Activated CD8-positive, alpha-beta memory T cell treated with anti-CD3 and anti-CD28 coated beads, Interleukin-2, amount 50 U/mL, for 48 hours (primary cell): ENCODE results near the gene CCDC183.
"Not testable (repeated sequence)": the region's sequence is repeated elsewhere in the genome, so short reads cannot be mapped to it uniquely, and the experiment has no call there.

Experiments used
- DNase-seq: peaks from one replicate; pipeline ENCODE4 v3.0.0-alpha.2; 2020

The CCDC183 gene

DNA sequence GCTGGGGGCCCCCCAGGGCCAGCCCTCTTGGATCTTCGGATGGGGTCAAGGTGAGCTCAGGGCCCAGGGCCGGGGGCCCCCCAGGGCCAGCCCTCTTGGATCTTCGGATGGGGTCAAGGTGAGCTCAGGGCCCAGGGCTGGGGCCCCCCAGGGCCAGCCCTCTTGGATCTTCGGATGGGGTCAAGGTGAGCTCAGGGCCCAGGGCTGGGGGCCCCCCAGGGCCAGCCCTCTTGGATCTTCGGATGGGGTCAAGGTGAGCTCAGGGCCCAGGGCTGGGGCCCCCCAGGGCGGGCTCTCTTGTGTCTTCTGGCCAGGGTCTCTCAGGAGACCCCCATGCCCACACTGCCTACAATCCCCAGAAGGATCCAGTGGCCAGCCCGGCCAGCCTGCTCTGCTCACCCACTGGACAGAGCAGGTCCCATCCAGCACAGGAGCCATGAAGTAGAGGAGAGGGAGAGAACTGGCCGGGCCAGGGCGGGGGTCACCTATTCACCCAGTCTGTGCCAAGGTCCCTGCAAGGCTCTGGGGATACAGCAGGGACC is 6.9 kb downstream of the CCDC183 start:
- not testable (repeated sequence) for DNase-seq

DNA sequence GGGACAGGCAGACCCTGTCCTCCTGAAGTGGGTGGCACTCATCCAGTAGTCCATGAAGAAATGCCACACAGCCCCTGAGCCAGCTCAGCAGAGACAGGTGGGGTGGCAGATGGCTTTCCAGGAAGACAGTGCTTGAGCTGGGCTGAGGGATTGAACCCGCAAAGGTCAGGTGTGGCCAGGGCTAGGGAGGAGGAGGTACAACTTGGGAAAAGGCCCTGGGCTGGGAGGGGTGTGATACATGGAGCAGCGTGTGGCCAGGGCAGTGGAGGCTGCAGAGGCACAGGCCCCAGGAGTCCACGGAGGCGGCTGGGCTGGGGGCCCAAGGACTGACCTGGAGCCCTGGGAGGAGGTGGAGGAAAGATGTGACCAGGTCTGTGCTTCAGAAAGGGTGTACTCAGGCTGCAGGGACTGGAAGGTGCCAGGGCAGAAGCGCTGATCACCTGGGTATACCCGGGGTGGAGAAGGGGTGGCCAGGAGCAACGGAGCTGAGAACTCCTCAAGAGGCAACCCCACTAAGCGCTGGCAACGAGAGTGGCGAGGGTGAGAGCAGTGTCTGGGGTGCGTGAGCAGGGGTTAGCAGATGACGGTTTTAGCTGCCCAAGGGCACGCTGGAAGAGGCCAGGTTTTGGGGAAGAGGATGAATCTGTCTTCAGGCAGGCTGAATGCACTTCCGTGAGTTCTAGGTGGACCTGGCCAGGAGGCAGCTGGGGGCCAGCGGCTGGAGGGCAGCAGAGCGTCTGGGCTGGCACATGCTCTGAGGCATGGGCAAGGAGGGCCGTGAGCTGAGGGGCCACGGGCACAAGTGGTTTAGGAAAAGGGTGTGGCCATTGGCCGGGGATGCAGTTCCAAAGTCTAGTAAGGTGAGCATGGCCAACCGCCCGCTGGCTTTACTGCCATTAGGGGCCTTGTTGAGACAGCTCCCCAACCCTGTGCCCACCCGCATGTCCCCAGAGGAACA is 7.7 kb downstream of the CCDC183 start:
- DNase-seq, result no peak

DNA sequence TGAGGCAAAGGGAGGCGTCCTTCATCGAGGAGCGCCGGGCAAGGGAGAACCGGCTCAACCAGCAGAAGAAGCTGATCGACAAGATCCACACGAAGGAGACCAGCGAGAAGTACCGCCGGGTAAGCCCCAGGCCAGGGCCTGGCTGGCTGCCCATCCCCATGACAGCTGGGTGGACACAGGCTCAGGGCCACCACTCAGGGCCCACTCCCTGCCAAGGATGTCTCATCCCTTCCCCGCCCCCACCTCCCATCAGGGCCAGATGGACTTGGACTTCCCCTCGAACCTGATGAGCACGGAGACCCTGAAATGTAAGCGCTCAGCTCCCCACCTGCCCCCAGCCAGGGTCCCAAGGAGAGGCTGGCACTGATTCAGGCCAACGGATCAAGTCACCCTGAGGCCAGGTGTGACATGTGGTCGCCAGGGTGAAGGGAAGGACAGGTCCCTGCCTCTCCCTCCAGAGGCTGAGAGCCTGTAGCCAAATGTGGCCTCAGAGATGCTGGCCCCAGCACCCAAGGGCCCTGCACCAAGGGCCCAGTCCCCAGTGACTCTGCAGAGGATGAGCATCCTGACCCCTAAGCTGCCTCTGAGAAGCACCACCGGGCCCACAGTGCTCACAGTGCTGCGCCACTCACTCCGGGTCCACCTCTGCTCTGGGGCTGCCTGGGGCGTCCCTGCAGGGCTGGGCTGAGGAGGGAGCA is 8.5 kb downstream of the CCDC183 start:
- no peak for DNase-seq

DNA sequence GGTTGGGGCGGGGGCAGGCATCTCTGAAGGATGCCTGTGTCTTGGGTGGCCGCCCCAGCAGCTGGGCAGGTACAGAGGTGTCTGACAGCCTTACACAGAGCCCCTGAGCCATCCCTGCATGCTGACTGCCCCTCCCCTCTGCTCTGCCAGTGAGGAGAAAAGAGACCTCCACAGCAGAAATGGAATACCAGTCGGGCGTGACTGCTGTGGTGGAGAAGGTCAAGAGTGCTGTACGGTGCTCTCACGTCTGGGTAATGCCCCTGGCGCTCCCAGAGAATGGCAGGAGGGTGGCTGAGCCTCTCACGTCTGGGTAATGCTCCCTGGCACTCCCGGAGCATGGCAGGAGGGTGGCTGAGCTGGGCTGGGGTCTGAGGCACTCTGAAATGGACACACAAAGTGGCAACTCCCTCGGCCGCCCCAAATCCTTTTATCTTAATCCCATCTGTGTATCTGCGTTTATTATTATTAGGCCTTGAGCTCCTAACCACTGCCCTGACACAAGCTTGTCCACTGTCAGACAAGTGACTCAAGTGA is 9.1 kb downstream of the CCDC183 start:
- DNase-seq, result no peak

DNA sequence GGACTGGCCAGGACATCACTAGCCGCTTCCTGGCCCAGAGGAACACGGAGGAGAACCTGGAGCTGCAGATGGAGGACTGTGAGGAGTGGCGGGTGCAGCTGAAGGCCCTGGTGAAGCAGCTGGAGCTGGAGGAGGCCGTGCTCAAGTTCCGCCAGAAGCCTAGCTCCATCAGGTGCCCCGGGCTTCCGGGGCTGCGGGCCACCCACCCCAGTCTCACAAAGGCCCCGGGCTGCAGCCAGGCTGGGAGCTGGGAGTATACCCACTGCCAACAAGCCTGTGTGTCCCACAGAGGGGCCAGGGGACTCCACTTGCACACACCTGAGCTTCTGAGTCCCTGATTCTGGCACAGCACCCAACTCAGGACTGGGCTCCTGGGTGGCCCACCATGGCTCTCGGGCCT is 9.9 kb downstream of the CCDC183 start:
- DNase-seq, result no peak

DNA sequence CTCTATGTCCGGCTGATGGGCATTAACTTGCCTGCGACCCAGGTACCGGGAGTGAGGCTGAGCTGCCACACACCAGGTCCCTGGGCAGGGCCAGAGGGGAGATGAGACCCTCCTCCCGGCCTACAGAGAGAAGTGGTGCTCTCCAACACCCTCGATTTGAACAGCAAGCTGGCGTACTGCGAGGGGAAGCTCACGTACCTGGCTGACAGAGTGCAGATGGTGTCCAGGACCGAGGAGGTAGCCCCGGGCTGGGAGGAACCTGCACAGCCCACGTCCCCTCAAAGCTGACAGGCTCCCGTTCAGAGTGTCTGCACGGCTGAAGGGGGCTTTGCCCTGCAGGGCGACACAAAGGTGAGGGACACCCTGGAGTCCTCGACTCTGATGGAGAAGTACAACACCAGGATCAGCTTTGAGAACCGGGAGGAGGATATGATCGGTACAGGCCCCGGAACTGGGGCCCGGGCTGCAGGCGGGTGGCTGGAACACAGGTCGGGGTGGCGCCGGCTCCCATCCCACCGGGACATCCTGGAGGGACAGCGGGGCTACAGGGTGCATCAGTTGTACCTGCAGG is 10.6 kb downstream of the CCDC183 start:
- DNase-seq, result no peak

DNA sequence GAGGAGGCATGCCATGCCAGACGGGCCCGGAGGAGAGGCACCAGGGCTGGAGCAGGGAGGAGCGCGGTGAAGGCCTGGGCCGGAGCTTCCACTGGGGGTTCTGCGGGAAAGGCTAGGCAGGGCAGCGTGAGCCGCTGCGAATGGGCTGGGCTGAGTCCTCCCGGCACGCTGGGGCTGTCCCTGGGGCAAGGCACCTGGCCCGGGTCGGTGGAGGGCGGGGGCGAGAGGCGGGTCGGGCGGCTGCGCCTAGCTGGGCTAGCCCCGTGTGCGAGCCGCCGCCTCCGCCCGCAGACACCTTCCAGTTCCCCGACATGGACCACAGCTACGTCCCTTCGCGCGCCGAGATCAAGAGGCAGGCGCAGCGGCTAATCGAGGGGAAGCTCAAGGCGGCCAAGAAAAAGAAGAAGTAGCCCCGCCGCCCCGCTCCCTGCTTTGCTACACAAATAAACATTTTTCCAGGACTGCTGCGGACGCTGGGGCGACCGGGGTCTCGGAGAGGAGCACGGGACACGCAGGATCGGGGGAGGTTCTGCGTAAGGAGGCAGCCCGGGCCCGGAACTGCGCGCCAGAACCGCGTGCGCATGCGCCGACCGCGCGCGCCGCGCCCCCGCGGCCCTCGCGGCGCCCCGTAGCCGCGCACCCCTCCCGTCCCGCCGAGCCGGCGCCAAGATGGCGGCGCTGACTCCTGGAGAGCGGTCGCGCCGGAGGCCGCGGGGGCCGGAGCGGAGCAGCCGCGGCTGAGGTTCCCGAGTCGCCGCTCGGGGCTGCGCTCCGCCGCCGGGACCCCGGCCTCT is 11.3 kb downstream of the CCDC183 start, which contains the start of gene RABL6:
TSS of gene RABL6 (plus strand) at position 668 of the 794 bp plus-strand sequence. CDS start 249 bp downstream, outside the sequence.
- DNase-seq, result peak; percentile 92

DNA sequence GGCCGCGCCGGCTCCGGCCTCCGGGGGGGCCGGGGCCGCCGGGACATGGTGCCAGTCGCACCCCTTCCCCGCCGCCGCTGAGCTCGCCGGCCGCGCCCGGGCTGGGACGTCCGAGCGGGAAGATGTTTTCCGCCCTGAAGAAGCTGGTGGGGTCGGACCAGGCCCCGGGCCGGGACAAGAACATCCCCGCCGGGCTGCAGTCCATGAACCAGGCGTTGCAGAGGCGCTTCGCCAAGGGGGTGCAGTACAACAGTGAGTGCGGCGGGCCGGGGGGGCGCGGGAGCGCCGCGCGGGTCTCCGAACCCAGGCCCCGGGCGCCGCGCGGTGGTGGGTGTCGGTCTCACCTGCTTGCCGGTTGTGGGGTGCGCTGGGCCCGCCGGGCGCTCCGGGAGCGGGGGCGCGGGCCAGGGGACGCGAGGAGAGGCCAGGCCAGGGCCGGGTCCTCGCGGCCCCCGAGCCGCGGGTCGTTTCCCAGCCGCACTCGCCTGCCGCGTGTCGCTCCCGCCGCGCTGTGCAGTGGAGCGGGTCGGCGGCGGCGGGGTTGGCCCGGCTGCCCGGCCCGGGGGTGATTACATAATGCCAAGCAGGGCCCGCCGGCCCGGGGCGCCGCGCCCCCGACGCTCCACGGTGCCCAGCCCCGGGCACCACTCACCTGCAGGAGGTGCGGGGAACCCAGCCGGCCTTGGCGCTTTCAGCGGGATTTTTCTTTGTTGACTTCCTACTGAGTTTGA is 12.1 kb downstream of the CCDC183 start:
- DNase-seq, result peak; percentile 74

DNA sequence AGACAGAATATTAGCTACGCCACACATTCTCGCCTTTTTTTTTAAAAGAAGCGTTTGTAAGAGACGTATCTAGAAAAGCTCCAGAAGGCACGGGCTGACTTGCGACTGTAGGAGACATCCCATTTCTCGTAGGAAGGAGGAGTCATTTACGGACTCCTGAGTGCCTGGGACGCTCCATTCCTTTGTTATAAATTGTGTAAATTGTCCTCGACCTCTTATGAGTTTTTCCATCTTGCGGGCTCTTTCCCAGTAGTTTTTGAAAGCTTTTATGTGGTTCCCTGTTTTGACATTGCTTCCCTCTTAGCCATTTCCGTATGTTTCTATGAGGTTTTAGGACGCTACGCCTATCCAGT is 12.6 kb downstream of the CCDC183 start:
- no peak for DNase-seq

DNA sequence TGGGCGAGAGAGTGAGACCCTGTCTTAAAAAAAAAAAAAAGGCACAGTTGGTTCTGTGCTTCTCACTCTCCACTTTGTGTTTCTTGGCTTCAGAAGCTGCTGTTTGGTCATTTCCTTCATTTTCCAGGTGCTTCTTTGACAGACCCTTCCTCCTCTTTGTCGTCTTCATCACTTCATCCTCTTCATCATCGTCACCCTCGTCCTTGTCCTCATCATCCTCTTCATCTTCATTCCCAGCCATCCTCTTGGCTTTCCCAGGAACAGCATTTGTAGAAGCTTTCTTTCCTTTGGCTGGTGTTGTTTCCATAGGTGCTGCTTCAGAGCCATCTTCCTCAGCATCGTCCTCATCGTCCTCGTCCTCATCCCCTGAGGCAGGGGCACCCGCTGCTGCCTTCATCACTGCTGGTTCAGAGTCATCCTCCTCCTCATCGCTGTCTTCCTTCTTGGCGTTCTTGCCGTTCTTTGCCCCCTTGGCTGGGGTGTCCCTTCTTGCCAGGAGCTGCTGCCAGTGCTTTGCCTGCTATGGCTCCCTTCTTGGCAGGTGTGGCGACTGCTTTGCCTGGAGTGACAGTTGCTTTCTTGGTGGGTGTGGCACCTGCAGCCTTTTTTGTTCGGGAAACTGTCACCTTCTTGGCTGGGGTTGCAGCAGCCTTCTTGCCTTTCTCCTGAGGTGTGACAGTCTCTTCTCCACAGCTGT is 18.7 kb downstream of the CCDC183 start:
- no peak for DNase-seq

DNA sequence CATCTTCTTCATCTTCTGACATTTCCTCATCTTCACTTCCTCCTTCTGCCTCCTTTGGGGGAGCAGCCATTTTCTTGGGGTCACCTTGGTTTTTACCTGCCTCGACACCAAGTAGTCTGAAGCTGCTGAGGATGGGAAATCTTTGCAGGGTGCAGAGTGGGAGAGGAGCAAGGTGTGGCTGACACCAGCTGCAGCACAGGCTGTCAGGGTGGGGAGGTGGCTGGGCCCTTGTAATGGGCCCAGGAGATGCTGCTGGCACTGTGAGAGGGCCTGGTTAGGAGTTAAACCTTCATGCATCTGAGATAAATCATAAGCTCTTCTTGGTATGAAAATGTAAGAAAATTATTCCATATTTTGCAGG is 19.3 kb downstream of the CCDC183 start:
- no peak for DNase-seq

DNA sequence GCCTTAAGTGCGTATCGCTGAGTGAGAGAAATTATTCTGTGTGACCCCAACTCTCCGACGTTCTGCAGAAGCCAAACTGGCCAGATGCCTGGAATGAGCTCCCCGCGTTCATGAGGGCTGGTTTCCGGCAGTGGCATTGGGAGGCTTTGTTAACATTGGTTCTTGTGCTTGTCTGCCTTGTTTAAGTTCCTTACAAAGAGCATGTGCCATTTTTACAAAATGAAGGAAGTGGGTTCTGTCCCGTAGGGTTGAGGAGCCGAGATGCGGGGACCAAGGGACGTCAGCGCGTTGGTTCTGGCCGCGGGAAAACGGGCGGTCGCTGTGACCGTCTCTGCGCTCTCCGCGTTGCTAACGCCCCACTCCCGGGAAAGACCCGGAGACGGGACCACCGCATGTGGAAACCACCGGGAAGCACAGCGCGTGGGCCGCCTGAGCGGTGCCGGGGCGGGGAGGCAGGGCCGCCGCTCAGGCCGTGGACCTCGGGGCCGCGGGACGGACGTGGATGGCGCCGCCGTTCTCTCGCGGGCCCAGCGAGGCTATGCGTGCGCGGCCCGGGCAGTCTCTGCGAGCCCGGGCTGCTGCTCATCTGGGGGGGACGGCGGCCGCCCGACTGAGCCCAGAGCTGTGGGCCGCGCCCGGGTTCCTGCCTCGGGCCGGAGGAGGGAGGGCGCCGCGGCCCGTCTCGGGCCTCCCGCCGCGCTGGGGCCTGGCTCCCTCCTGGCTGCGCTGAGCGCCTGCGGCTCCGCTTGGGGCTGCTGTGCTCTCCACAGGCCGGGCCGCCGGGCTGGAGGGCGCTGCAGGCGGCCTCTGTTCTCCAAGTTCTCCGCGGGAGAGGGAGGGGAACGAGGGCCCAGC is 25.1 kb downstream of the CCDC183 start:
- no peak for DNase-seq

DNA sequence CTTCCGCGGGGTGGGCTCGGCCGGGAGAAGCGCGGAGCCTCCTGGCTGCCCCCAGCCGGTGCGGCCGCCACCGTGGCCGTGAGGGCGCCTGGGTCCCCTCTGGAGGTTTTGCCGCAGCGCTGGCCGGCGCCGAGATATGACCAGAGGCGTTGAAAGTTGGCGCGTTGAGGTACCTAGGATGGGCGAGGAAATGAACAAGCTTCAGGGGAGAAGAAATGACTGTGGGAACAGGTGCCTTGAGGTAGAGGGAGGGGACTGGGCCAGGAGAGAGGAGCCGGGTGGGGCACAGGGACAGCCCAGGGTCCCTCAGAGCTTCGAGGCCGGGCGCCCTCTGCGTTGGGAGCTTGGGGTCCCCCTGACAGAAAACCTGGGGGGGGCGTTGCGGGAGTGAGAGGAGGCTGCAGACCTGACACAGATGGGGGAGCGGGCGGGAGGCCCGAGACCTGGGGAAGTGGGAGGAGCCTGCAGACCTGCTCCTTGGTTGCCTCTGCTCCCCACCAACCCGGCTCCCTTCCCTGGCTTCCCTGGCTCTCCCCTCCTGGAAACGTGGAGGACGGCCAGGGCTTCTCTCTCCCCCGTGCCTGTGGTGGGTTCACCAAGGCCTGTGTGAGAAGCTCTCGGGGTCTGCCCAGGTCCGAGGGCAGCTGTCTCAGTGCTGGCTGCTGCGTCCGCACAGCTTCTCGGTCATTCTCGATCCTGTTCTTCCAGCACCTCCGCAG is 25.8 kb downstream of the CCDC183 start:
- no peak for DNase-seq

DNA sequence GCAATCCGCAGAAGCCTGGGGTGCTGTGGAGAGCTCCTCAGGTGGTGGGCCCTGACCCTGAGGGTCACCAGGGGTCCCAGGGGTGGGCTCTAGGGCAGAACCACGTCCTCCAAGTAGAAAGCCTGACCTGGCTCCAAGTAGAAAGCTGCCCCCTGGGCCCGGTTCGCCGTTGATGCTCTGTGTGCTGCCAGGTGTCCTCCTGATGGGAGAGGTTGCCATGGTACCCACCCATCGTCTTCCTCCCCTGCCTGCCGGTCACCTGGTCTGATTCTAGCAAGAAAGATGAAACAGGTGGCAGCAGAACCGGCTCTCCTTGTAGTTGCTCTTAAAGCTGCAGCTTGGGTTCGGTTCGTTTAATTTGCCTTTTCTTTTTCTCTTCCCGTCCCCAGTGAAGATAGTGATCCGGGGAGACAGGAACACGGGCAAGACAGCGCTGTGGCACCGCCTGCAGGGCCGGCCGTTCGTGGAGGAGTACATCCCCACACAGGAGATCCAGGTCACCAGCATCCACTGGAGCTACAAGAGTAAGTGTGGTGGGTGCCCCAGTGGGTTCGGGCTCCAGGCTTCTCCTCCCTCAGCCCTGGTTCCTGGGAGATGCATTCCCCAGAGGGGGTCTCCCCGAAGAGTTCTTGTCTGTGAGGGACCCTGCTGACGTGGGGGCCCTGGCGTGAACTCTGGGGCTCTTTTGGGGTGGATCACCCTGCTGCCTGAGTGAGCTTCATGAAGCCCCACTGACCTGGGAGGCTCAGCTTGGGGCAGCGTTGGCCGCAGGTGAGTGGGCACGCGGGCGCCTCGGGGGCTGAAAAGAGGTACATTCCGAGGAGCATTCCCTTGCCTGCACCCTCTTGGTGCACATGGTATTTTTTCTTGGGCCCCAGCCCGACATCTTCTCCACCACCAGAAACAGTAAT is 27.3 kb downstream of the CCDC183 start:
- no peak for DNase-seq

DNA sequence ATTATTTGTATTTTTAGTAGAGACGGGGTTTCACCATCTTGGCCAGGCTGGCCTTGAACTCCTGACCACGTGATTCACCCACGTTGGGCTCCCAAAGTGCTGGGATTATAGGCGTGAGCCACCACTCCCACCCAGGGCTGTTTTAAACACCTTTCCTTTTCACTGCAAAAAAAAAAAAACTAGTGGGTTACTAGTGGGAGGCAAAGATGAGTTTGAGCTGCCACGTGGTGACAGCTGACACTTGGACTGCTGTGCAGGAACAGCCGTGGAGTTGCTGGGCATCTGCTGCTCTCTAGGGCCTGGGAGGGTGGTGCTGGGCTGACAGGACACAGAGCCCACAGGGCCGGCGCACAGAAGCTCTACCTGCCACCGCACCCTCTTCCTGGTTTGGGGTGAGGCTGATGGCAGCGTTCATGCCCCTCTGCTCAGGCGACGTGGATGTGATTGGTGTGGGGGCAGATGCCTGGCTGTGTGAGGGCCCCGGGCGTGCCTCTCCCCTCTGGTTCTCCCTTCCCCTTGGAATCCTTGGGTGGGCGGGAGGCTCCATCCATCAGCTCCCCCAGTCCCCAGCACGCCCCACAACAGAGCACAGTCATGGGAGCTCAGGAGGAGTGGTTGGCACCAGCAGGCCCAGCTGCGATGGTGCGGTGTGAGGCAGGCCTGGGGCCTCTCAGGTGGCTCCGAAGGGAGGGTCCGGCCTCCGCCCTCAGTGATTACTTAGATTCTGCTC is 28.5 kb downstream of the CCDC183 start:
- no peak for DNase-seq

DNA sequence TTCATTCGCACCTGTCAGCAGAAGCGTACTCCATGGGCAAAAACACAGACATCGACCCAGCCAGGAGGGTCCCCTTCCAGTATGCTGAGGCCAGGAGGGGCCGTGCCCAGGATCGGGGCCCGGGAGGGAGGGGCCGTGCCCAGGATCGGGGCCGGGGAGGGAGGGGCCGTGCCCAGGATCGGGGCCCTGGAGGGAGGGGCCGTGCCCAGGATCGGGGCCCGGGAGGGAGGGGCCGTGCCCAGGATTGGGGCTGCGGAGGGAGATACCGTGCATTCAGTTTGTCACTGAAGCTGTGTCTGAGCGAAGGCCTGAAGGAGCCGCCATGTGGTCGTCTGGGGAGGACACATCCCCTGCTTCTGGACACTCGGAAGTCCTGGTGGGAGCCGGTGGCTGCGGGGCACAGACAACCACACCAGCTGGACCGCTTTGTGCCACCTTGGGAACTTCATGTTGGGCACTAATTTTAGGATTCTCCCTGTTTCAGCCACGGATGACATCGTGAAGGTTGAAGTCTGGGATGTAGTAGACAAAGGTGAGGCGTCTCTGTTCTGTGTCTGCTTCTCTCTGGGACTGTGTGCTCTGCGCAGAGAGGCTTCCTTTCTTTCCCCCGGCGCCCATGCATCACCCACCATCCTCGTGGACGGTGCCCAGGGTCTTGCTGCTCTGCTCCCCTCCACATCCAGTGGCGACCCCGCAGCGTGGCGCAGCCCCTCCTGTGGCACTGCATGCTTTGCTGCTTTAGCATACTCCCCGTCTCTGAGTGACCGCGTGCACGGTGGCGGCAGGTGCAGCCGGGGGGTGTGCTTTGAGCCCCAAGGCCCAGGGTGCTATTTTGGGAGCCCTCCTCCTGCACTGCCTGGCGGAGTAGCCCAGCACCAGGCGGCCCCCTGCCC is 29.4 kb downstream of the CCDC183 start:
- DNase-seq, result no peak

DNA sequence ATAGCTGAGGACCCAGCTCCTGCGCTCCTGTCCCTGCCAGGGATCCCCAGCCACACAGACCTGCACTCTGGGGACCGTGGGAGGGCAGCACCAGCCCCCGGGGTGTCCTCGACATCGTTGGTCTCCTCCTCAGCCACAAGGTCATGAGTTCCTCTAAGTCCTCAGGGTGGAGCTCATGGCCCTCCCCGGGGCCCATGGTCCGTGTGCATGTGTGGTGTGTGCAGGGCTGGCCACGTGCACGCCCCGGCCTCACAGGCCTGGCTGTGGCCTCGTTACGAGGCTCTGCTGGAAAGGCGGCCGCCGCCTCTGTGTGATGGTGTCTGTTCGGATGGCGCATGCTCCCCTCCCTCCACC is 30.0 kb downstream of the CCDC183 start:
- no peak for DNase-seq
